ENCODE data around the gene FBN2.

FBN2 gene

GRCh38 chr5:128208436-128208835, 329.6 kb downstream of the FBN2 start:
- no peaks in the 10 kb centered on the region for H3K9me3 Mint-ChIP-seq (ENCODE audit: low read depth)
- H3K27ac Mint-ChIP-seq: no peak overlapping the region
- no peaks in the 10 kb centered on the region for H3K36me3 Mint-ChIP-seq
- no peak overlapping the region for H3K4me3 Mint-ChIP-seq
- no peaks in the 10 kb centered on the region for H3K27me3 Mint-ChIP-seq
- no peaks in the 10 kb centered on the region for H3K4me1 Mint-ChIP-seq (ENCODE audit: low read depth)

Data from activated naive CD8-positive, alpha-beta T cell (primary cell).